ENCODE results near the gene IFITM5.
"Not testable (repeated sequence)": the region's sequence is repeated elsewhere in the genome, so short reads cannot be mapped to it uniquely, and the experiment has no call there.

IFITM5 gene

DNA sequence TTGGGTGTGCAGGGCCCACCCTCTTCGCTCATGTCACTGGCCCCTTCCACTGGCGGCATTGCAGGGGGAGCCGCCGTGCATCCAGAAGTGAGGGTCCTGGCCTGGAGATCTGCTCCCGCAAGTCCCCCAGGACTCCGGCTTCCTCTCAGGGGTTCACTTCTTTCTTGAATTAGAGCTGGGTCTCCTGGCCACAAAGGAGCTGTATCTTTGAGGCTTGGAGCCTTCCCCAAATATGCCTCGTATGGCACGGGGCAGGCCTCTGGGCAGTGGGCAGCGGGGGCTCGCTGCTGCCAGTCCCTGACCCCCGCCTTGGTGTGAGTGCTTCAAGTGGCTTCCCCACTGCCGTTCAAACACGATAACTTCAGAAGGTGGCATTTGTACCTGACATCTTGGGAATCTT, 28.7 kb upstream of the IFITM5 start:
- DNase-seq (ENCODE audit: low read depth in 3 of 3): no peak

DNA sequence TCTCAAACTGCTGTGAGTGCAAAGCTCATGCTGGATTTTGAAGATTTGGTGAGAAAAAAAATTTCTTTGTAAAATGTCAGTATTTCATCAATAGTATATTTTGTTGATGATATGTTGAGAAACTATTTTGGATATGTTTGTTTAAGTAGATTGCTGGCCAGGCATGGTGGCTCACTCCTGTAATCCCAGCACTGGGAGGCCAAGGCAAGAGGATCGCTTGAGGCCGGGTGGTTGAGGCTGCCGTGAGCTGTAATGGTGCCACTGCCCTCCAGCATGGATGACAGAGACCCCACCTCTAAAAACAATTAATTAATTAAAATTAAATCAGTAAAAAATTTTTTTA, 28.2 kb upstream of the IFITM5 start:
- DNase-seq (ENCODE audit: low read depth in 3 of 3): no peak

DNA sequence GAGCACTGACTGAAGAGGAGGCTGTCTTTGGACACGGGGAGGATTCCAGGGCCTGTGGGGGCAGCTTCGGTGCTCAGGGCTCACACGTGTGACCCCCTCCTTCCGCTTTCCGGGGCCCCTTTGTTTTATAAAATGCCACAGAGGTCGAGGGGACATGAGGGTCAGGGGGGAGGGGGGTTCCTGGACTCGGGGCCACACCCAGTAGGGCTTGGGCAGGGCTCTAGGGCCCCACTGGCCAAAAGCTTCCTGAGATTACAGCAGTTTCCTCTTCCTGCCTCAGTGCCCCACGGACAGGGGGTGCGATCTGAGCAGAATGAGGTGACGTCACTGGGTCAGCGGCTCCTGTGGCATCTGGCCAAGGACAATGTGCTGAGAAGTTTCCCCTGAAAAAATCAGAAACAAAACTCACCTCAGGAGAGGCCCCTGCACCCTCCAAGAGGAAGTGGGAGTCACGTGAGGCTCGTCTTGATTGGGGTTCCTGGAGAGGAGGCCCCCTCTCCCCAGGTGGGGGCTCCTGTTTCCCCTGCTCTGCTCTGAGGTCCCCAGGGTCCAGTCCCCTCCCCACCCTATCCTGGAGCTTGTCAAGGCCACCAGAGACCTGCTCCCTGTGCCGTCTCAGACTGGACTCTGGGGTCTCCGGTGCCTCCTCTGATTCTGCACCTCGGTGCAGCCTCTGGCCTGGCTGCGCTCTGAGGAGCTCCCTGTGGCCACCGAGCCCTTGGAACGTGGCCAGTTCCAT, 27.7 kb upstream of the IFITM5 start:
- DNase-seq (ENCODE audit: low read depth in 3 of 3): peak in 2 of 3 donors; percentile 36 to 55

- DNase-seq (ENCODE audit: low read depth in 3 of 3): no peak
These were observed 27.2 kb upstream of the IFITM5 start for GRCh38 chr11:326592-326841.

DNA sequence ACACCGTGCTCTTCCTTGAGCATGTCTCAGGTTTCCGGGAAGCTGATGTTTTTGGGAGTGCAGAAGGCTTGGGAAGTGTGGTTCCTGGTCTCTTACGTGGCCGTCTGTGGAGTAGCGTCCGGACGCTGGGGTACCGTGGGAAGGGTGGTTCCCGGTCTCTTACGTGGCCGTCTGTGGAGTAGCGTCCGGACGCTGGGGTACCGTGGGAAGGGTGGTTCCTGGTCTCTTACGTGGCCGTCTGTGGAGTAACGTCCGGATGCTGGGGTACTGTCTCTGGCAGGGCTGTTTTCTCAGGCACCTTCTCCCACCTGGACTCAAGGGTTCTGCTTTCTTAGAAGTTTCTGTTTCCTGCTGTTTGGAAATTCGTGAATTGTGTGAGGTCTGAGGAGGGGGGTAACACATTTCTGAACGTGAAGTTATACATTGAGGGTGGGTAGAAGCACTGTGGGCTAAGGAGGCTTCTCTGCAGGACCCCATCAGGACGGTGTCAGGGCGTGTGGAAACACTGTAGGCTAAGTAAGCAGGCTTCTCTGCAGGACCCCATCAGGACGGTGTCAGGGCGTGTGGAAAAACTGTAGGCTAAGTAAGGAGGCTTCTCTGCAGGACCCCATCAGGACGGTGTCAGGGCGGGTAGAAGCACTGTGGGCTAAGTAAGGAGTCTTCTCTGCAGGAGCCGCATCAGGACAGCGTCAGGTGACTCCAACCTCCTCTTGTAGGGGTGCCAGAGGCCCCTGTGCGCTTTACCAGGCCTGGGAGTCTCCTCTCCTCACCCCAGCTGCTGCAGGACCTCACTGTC, 26.7 kb upstream of the IFITM5 start:
- DNase-seq (ENCODE audit: low read depth in 3 of 3): no peak

DNA sequence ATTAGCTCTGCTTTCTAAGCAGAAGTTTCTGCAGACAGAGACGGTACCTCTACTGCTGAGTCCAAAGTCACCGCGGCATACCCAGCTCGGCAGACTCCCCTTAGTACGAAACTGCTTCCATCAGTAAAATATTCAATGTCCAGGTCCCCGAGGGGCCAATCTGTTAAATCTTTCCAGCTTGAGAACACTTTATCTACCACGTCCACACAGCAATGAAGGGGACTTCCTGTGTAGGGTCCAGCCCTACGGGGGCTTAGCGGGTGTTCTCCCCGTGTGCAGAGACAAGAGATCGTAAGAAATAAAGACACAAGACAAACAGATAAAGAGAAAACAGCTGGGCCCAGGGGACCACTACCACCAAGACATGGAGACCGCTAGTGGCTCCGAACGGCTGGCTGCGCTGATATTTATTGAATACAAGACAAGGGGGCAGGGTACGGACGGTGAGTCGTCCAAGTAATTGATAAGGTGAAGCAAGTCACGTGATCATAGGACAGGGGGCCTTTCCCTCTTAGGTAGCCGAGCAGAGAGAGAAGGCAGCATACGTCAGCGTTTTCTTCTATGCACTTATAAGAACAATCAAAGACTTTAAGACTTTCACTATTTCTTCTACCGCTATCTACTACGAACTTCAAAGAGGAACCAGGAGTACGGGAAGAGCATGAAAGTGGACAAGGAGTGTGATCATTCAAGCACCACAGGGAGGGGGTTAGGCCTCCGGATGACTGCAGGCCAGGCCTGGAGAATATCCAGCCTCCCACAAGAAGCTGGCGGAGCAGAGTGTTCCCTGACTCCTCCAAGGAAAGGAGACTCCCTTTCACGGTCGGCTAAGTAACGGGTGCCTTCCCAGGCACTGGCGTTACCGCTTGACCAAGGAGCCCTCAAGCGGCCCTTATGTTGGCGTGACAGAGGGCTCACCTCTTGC, 25.5 kb upstream of the IFITM5 start:
- DNase-seq (ENCODE audit: low read depth in 3 of 3): not testable (repeated sequence)

DNA sequence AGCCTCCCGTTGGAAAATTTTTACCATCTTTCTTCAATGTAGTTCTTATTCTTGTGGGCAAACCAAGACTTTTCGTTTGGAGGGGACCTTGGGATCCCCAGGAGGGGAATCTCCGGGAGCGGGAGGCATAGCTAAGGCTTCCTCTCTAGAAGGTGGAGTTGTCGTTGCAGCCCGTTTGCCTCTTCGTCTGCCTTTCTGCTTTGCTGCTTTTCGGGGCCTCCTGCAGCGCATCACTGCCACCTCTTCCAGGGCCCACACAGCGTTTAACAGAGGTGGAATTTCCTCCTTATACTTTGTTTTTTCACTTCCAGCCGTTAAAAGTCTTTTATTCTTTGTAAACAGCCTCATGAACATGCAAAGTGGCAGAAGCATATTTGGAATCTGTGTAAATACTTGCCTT, 24.8 kb upstream of the IFITM5 start:
- DNase-seq (ENCODE audit: low read depth in 3 of 3): no peak

- not testable (repeated sequence) for DNase-seq (ENCODE audit: low read depth in 3 of 3)
These were observed 20.6 kb upstream of the IFITM5 start for GRCh38 chr11:319888-320273.

GRCh38 chr11:319121-319887, 20.0 kb upstream of the IFITM5 start:
- DNase-seq (ENCODE audit: low read depth in 3 of 3): not testable (repeated sequence)

GRCh38 chr11:318405-319120, 19.2 kb upstream of the IFITM5 start:
- not testable (repeated sequence) for DNase-seq (ENCODE audit: low read depth in 3 of 3)

DNA sequence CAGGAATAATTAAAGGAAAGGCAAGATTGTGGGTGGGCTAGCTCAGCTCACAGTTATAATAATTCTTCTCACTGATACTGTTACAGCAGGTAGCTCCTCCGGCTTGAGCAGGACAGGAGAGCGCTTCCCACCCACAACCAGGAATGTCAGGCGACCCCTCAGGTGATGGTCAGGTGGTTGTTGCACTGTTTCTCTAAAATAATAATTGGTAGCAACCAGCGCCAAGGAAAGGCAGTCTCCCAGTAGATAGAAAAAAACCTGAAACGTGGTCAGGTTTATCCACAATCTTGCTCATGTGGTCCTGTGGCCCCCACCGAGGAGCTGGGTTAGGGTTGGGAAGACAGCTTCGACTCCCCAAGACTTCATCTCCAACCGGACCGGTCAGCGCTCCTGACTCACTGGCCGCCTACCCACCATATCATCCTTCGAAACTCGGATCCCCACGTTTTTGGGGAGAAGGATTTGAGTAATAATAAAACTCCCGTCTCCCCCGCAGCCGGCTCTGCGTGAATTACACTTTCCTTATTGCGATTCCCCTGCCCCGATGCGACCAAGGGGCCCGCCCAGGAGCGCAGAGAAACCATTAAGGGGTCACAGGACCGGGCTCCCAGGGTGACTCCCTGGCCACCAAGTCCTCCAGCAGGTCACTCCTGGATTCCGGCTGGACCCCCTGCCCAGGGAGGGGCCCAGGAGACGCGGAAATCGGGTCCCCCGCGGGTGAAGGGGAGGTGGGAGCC, 18.5 kb upstream of the IFITM5 start:
- DNase-seq (ENCODE audit: low read depth in 3 of 3): not testable (repeated sequence)

- no peak for DNase-seq (ENCODE audit: low read depth in 3 of 3)
These were observed 17.6 kb upstream of the IFITM5 start for GRCh38 chr11:316891-317301.

- no peak for DNase-seq (ENCODE audit: low read depth in 3 of 3)
These were observed 16.8 kb upstream of the IFITM5 start for GRCh38 chr11:316031-316701.

DNA sequence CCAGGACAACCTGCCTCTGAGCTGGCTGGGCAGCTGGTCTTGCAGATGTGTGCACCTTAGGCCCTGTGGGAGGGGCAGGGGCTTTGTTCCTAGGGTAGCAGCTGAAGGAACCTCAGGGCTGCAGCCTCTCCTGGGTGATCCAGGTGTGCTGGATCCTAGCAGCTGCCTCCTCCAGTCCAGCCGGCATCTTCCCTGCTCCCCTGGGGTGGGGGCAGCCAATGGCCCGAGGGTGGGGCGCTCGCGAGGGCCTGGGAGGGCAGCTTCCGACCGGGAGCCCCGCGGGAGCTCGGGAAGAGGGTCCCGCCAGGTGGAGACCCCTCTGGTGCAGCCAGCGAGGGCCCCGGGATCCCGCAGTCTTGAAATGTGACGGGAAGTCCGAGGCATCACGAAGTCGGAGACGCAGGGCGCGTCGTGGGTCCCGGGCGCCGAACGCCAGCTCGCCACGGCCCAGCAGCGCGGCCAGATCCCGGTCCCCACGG, 16.2 kb upstream of the IFITM5 start:
- no peak for DNase-seq (ENCODE audit: low read depth in 3 of 3)

DNA sequence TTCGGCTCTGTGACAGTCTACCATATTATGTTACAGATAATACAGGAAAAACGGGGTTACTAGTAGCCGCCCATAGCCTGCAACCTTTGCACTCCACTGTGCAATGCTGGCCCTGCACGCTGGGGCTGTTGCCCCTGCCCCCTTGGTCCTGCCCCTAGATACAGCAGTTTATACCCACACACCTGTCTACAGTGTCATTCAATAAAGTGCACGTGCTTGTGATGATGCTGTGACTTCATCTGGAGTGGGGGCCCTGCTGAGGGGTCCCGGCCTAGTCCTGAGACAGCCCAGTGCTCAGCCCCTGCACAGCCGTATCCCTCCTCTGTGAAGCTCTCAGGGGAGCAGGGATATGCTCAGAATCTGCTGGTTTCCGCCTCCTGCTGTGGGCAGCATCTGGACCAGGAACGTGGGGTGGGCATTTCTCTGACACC, 15.7 kb upstream of the IFITM5 start:
- DNase-seq (ENCODE audit: low read depth in 3 of 3): no peak

DNA sequence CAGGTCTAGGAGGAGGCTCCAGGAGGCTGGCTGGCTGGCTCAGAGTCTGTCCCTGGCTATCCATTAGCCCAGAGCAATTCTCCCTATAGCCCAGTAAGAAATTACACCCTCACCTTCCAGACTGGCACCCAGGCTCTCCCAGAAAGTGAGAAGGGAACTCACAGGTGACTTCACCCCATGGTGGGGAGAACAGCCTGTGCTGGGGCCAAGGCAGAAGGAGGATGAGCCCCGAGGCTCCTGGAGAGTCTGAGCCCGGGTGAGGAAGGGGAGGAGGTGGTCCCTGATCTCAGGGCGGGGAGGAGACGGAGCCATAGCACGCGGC, 15.2 kb upstream of the IFITM5 start:
- DNase-seq (ENCODE audit: low read depth in 3 of 3): not testable (repeated sequence)

GRCh38 chr11:313787-314553, 14.6 kb upstream of the IFITM5 start, which contains the start of gene IFITM1:
Gene IFITM1, plus strand, starts transcription at chr11:314040. Its CDS starts 131 bp downstream, at chr11:314171.
- DNase-seq (ENCODE audit: low read depth in 3 of 3): no peak

- DNase-seq (ENCODE audit: low read depth in 3 of 3): no peak
These were observed 14.0 kb upstream of the IFITM5 start for GRCh38 chr11:313304-313786.
